GM12878 (cell line): ENCODE data around the gene OFD1. TPM values are rescaled to one million over a fixed set of nuclear protein-coding genes. Genes with fewer than 3 reads are reported as not detected.

Source experiments
- BCL11A ChIP-seq: IDR thresholded peaks from 2 replicates; pipeline ENCODE4 v1.6.1; 2011; ENCODE audit warnings: low read depth, low read length
- BCLAF1 ChIP-seq: fragments of 450-650 bp; IDR thresholded peaks from 2 replicates; pipeline ENCODE4 v1.6.1; 2017; ENCODE audit warnings: antibody characterized with exemption, mild to moderate bottlenecking, moderate library complexity
- CBX5 ChIP-seq: sonication (generic); IDR thresholded peaks from 2 replicates; pipeline ENCODE4 v1.6.1; 2016; ENCODE audit warnings: low read depth, moderate library complexity, mild to moderate bottlenecking, inconsistent platforms
- E4F1 ChIP-seq: fragments of 450-650 bp; IDR thresholded peaks from 2 replicates; pipeline ENCODE4 v1.6.1; 2018; ENCODE audit warnings: borderline replicate concordance, mild to moderate bottlenecking; ENCODE audit not compliant: partially characterized antibody
- HDAC6 ChIP-seq: fragments of 200-600 bp; sonication (generic); IDR thresholded peaks from one replicate; pipeline ENCODE4 v1.8.0; 2017; ENCODE audit warnings: antibody characterized with exemption; ENCODE audit not compliant: unreplicated experiment
- IRF4 ChIP-seq: IDR thresholded peaks from 2 replicates; pipeline ENCODE4 v1.6.1; 2011; ENCODE audit warnings: low read depth, low read length
- JUND ChIP-seq: IDR thresholded peaks from 2 replicates; pipeline ENCODE4 v1.6.1; 2012; ENCODE audit warnings: low read depth, mild to moderate bottlenecking, low read length, improper control_type of control experiment, moderate library complexity
- KAT2A ChIP-seq: conservative IDR thresholded peaks from 2 replicates; pipeline ENCODE4 v1.6.1; 2011; ENCODE audit warnings: low read depth, low read length; ENCODE audit not compliant: control insufficient read depth
- MEF2A ChIP-seq: IDR thresholded peaks from 2 replicates; pipeline ENCODE4 v1.6.1; 2011; ENCODE audit warnings: low read depth, mild to moderate bottlenecking, low read length, moderate library complexity; ENCODE audit not compliant: insufficient read depth
- MYC ChIP-seq: IDR thresholded peaks from 2 replicates; pipeline ENCODE4 v1.6.1; 2011; ENCODE audit warnings: mild to moderate bottlenecking, low read length, moderate library complexity, inconsistent platforms; ENCODE audit not compliant: insufficient read depth, insufficient replicate concordance, insufficient read length, severe bottlenecking
- NFYB ChIP-seq: IDR thresholded peaks from 2 replicates; pipeline ENCODE4 v1.6.1; 2011; ENCODE audit warnings: low read depth, mild to moderate bottlenecking, low read length, improper control_type of control experiment, moderate library complexity; ENCODE audit not compliant: insufficient read depth
- PAX5 ChIP-seq: IDR thresholded peaks from 2 replicates; pipeline ENCODE4 v1.6.1; 2011; ENCODE audit warnings: low read depth, low read length, borderline replicate concordance
- RELB ChIP-seq: fragments of 450-650 bp; IDR thresholded peaks from 2 replicates; pipeline ENCODE4 v1.6.1; 2017; ENCODE audit warnings: low read depth, mild to moderate bottlenecking, moderate library complexity
- SMC3 ChIP-seq: IDR thresholded peaks from 2 replicates; pipeline ENCODE4 v1.6.1; 2011; ENCODE audit warnings: low read length, improper control_type of control experiment, borderline replicate concordance
- SREBF1 ChIP-seq: IDR thresholded peaks from 2 replicates; pipeline ENCODE4 v1.6.1; 2012; ENCODE audit warnings: mild to moderate bottlenecking, low read length
- TARDBP ChIP-seq: IDR thresholded peaks from 2 replicates; pipeline ENCODE4 v1.6.1; 2016; ENCODE audit warnings: borderline replicate concordance
- YBX1 ChIP-seq: fragments of 450-650 bp; IDR thresholded peaks from 2 replicates; pipeline ENCODE4 v1.6.1; 2016; ENCODE audit warnings: antibody characterized with exemption
- ZNF687 ChIP-seq: fragments of 450-650 bp; IDR thresholded peaks from 2 replicates; pipeline ENCODE4 v1.6.1; 2017; ENCODE audit warnings: mild to moderate bottlenecking, moderate library complexity
- polyA plus RNA-seq, 11 experiments: library from polyadenylated mRNA; depleted of rRNA in 4 of 11; unstranded in 6 of 11; stranded (reverse) in 5 of 11; fragments of >200 nt; fragmentation: Nextera tagmentation in 4 of 11; fragmentation: Illumina TruSeq in 1 of 11; extraction: Ambion mirVana in 4 of 11; extraction: Trizol in 1 of 11; gene quantifications; 1 replicate in 1 of 11; 2 replicates in 10 of 11; pipeline versions ENCODE4 v1.2.1 to v1.2.3, GENCODE V29; 2011 to 2016; ENCODE audit warnings: inconsistent platforms in 2 of 11, missing spikeins in 2 of 11, low read depth in 1 of 11
- total RNA-seq, 4 experiments: library from RNA; depleted of rRNA in 3 of 4; stranded (reverse); fragments of >200 nt in 3 of 4; fragmentation: Illumina TruSeq in 1 of 4; extraction: Trizol in 1 of 4; gene quantifications; 2 replicates each; pipeline versions ENCODE4 v1.2.1 to v1.2.3, GENCODE V29; 2013 to 2021

OFD1 gene
- total and polyA plus RNA-seq, 10 of the 15 experiments (the other 5 are each of a cell fraction or from before 2014, with no cell fraction given) = 22.4 to 77.2 (median 34.1) TPM

- TF ChIP-seq ZNF687 (no peak), CBX5 (0 out of 2 replicates have a peak, but pooled peaks have one; percentile 42), BCLAF1 (no peak), E4F1 (no peak), PAX5 (peak; percentile 56; the same call in 1 of the 2 replicates), JUND (no peak), RELB (no peak), MYC (no peak), KAT2A (no peak), NFYB (no peak), YBX1 (no peak), HDAC6 (no peak), TARDBP (no peak), SREBF1 (no peak), MEF2A (0 out of 2 replicates have a peak, but pooled peaks have one; percentile 47), IRF4 (peak; percentile 71), SMC3 (peak; percentile 12; the same call in 1 of the 2 replicates), BCL11A (peak; percentile 60; the same call in 1 of the 2 replicates)
These were observed 27.3 kb downstream of the OFD1 start (continued) for GRCh38 chrX:13761606-13762414.
